Prostate gland (tissue), 2 donors: ENCODE measurements around the gene SEZ6L2. TPM values are rescaled to one million over a fixed set of nuclear protein-coding genes. Genes with fewer than 3 reads are reported as not detected.
"Not testable (repeated sequence)": the region's sequence is repeated elsewhere in the genome, so short reads cannot be mapped to it uniquely, and the experiment has no call there.

Experiments
- DNase-seq: peaks from one replicate; pipeline ENCODE4 v3.0.0-alpha.2; 2019; ENCODE audit warnings: low spot score
- H3K27ac ChIP-seq, 2 donors: fragments of 200-600 bp; sonication (generic); 2 replicates each; pipeline ENCODE4 v1.5.1; 2017 to 2019
- H3K27me3 ChIP-seq: fragments of 200-600 bp; sonication (generic); replicated peaks from 2 replicates; pipeline ENCODE4 v1.5.1; 2019; ENCODE audit not compliant: insufficient read depth
- H3K36me3 ChIP-seq, 2 donors: fragments of 200-600 bp; sonication (generic); 1 replicate in 1 of 2; 2 replicates in 1 of 2; pipeline versions ENCODE4 v1.5.1 to v1.8.1; 2017 to 2019
- H3K4me1 ChIP-seq: fragments of 200-600 bp; sonication (generic); replicated peaks from 2 replicates; pipeline ENCODE4 v1.5.1; 2019
- H3K4me3 ChIP-seq, 2 donors: fragments of 200-600 bp; sonication (generic); 2 replicates each; pipeline ENCODE4 v1.5.1; 2017 to 2019
- H3K9me3 ChIP-seq: fragments of 200-600 bp; sonication (generic); 2 replicates; pipeline ENCODE4 v1.5.1; 2017
- POLR2A ChIP-seq: fragments of 450-650 bp; IDR thresholded peaks from one replicate; pipeline ENCODE4 v1.6.1; 2016; ENCODE audit warnings: antibody characterized with exemption, mild to moderate bottlenecking
- POLR2AphosphoS5 ChIP-seq: sonication (generic); formaldehyde crosslinking; IDR thresholded peaks from one replicate; pipeline ENCODE4 v1.6.1; 2017; ENCODE audit warnings: antibody characterized with exemption
- WGBS: methylation state at CpG from one replicate; pipeline ENCODE4 v1.1.5; 2018; 5-methylcytosine and 5-hydroxymethylcytosine counted together
- intact Hi-C: fragments of 100-400 bp; cut with DNase I; formaldehyde crosslinking; loops from one replicate; pipeline ENCODE4 v1.14.2; 2022
- total RNA-seq, 2 donors: library from RNA; depleted of rRNA; stranded (reverse); fragments of >200 nt; gene quantifications; one replicate each; pipeline ENCODE4 v1.1.0, GENCODE V29; 2016
- TF ChIP-seq, protein P1 (sequence below), 4 experiments: fragments of 200-600 bp in 2 of 4; fragments of 450-650 bp in 2 of 4; sonication (generic) in 2 of 4; IDR thresholded peaks; 1 replicate in 3 of 4; 2 replicates in 1 of 4; pipeline ENCODE4 v1.5.1; 2016 to 2019; ENCODE audit warnings: antibody characterized with exemption in 4 of 4, mild to moderate bottlenecking in 2 of 4, moderate library complexity in 2 of 4

SEZ6L2 gene
- total RNA-seq, 2 donors from 2014 or later, result 60.7 to 62.9 TPM

DNA sequence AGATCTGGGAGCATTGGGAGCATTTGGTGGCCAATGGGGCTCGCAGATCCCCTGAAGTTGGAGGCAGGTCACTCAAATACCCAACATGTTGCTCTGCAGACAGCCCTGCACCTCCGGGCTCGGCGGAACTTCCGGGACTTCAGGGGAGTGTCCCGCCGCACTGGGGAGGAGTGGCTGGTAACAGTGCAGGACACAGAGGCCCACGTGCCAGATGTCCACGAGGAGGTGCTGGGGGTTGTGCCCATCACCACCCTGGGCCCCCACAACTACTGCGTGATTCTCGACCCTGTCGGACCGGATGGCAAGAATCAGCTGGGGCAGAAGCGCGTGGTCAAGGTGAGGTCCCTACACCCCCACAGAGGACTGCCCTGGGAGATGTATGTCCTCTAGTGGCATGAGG, 62.7 kb downstream of the SEZ6L2 start:
- H3K9me3 ChIP-seq, result no peaks in the 10 kb centered on the region
- H3K36me3 ChIP-seq, result peaks cover 8 to 18% of the 10 kb centered on the region in 2 donors
- no peak overlapping the region for H3K27ac ChIP-seq
- intact Hi-C loops, result no loop called here
- H3K4me3 ChIP-seq, result no peak overlapping the region
- WGBS, result 77% methylated on average over 14 of the region's 15 CpGs
- no peaks in the 10 kb centered on the region for H3K4me1 ChIP-seq
- TF ChIP-seq, protein P1, sequence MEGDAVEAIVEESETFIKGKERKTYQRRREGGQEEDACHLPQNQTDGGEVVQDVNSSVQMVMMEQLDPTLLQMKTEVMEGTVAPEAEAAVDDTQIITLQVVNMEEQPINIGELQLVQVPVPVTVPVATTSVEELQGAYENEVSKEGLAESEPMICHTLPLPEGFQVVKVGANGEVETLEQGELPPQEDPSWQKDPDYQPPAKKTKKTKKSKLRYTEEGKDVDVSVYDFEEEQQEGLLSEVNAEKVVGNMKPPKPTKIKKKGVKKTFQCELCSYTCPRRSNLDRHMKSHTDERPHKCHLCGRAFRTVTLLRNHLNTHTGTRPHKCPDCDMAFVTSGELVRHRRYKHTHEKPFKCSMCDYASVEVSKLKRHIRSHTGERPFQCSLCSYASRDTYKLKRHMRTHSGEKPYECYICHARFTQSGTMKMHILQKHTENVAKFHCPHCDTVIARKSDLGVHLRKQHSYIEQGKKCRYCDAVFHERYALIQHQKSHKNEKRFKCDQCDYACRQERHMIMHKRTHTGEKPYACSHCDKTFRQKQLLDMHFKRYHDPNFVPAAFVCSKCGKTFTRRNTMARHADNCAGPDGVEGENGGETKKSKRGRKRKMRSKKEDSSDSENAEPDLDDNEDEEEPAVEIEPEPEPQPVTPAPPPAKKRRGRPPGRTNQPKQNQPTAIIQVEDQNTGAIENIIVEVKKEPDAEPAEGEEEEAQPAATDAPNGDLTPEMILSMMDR (IDR thresholded peaks at IDR 0.05), result no peak
- TF ChIP-seq POLR2AphosphoS5 (no peak), POLR2A (no peak)
- H3K27me3 ChIP-seq, result no peaks in the 10 kb centered on the region
- DNase-seq, result no peak

DNA sequence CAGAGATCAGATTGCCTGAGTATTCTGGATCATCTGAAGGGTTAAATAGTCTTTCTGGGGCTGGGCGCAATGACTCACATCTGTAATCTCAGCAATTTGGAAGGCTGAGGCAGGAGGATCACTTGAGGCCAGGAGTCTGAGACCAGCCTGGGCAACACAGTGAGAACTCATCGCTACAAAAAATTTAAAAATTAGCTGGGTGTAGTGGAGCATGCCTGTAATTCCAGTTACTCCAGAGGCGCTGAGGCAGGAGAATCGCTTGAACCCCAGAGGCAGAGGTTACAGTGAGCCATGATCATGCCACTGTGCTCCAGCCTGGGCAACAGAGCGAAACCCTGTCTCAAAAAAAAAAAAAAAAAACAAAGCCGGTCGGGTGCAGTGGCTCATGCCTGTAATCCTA, 63.4 kb downstream of the SEZ6L2 start:
- 89% methylated on average over 7 of the region's 7 CpGs for WGBS
- TF ChIP-seq POLR2A, result no peak
- TF ChIP-seq, protein P1 (IDR thresholded peaks at IDR 0.05), result no peak
- TF ChIP-seq POLR2AphosphoS5, result no peak
- H3K36me3 ChIP-seq, result peaks cover 8 to 18% of the 10 kb centered on the region in 2 donors

DNA sequence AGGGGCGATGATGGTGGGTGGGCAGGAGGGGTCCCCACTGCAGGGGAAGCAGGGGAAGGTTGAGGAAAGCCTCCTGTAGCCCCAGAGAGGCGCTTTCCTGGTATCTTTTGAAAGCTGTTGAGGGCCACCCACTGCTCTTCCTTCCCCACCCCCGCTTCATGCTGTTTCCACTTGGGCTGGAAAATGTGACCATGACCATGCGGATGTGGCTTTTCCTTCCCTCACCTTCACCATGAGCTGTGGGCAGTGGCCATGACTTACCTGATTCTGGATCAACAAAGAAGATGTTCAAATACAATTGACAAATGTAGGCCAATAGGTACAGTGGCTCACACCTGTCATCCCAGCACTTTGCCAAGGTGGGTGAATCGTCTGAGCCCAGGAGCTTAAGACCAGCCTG, 65.3 kb downstream of the SEZ6L2 start:
- H3K27ac ChIP-seq, result no peak overlapping the region
- no peaks in the 10 kb centered on the region for H3K27me3 ChIP-seq
- TF ChIP-seq POLR2A (no peak), POLR2AphosphoS5 (no peak)
- TF ChIP-seq, protein P1 (IDR thresholded peaks at IDR 0.05), result no peak
- WGBS, result 93% methylated on average over 5 of the region's 5 CpGs
- no peak for DNase-seq
- H3K4me3 ChIP-seq, result no peak overlapping the region
- H3K9me3 ChIP-seq, result no peaks in the 10 kb centered on the region
- intact Hi-C loops, result no loop called here
- no peaks in the 10 kb centered on the region for H3K4me1 ChIP-seq
- H3K36me3 ChIP-seq, result peaks cover 8 to 18% of the 10 kb centered on the region in 2 donors

More for the DNA sequence above, 63.4 kb downstream of the SEZ6L2 start:
- H3K4me1 ChIP-seq, result no peaks in the 10 kb centered on the region
- no peak for DNase-seq
- H3K27me3 ChIP-seq, result no peaks in the 10 kb centered on the region
- no peak overlapping the region for H3K27ac ChIP-seq
- intact Hi-C loops, result no loop called here
- no peaks in the 10 kb centered on the region for H3K9me3 ChIP-seq
- H3K4me3 ChIP-seq, result no peak overlapping the region

DNA sequence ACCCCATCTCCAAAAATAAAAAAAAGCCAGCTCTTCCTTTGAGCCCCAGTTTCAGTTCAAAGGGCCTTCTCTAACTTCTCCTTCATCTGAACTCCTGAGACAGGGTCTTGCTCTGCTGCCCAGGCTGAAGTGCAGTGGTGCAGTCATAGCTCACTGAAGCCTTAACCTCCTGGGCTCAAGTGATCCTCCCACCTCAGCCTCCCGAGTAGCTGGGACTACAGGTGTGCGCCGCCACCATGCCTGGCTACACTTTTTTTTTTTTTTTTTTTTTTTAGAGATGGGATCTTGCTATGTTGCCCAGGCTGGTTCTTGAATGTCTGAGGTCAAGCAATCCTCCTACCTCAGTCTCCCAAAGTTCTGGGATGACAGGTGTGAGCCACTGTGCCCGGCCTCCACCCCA, 66.1 kb downstream of the SEZ6L2 start:
- peaks cover 8 to 18% of the 10 kb centered on the region in 2 donors for H3K36me3 ChIP-seq
- H3K4me3 ChIP-seq, DNase-seq, H3K9me3 ChIP-seq, H3K27ac ChIP-seq, H3K27me3 ChIP-seq, intact Hi-C loops, H3K4me1 ChIP-seq: not testable (repeated sequence)
- WGBS, result 92% methylated on average over 4 of the region's 4 CpGs

DNA sequence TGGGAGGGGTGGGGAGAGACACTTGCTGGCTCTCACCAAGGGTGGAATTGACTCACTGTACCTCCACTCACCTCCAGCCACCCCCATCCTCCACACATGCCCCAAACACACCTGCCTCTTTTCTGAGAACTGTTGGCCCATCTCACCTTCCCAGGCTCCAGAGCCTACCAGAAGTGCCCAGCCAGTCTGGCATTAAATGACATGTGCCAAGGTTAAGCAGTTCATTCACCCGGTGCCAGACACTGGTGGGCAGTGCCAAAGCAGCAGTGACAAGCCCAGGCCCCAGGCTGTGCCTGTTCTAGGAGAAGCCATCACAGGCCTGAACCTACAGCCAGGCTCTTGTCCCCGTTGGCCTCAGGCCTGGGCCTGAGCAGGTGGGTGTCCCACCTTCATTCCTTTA, 67.9 kb downstream of the SEZ6L2 start:
- 53% methylated on average over 2 of the region's 2 CpGs for WGBS
- Histone ChIP-seq H3K4me1 (no peaks in the 10 kb centered on the region), H3K36me3 (peaks cover 6 to 13% of the 10 kb centered on the region in 2 donors), H3K9me3 (no peaks in the 10 kb centered on the region), H3K27me3 (no peaks in the 10 kb centered on the region), H3K27ac (no peak overlapping the region), H3K4me3 (no peak overlapping the region)
- intact Hi-C loops, result no loop called here
- TF ChIP-seq POLR2AphosphoS5 (no peak), POLR2A (no peak)
- TF ChIP-seq, protein P1 (IDR thresholded peaks at IDR 0.05), result no peak
- no peak for DNase-seq
